OCI-LY3 (cell line): ENCODE measurements around the gene ARHGAP22.

Experiments
- CTCF ChIP-seq: fragments of 200-600, 300-600 bp; sonication (generic); IDR thresholded peaks from 2 replicates; pipeline ENCODE4 v1.5.1; 2014; ENCODE audit warnings: antibody characterized with exemption, low read length, low read depth
- EZH2phosphoT487 ChIP-seq: fragments of 200-600 bp; shearing (Covaris generic); IDR thresholded peaks from 2 replicates; pipeline ENCODE4 v1.6.1; 2018; ENCODE audit warnings: antibody characterized with exemption, mixed run types, low read depth

- TF ChIP-seq CTCF (peak; percentile 37), EZH2phosphoT487 (no peak)
Measured at GRCh38 chr10:48614481-48615390, 9.9 kb upstream of the ARHGAP22 start.
